ENCODE data around the gene TMEM109.

The TMEM109 gene

DNA sequence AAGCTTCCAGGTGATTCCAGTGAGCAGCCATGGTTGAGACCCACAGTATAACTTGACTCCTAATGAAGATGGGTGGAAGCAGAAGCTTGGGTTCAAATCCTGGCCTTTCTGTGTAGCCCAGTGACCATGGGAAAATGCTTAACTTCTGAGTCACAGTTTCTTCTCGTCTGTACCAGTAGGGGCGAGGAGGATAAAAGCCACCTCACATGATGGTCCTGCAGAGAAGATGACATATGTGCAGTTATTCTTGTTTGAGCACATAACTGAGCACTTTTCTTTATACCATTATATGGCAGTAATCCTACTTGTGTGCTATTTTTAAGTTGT lies 4.9 kb downstream of the TMEM109 start:
- CTCF ChIA-PET: interaction anchor here (0.6 to 6.2 kb wide), 5 partner anchors 19 to 268 kb away, joined by 3 to 30 read pairs (median 4); no protein-coding TSS in a partner anchor
- no peaks in the 10 kb centered on the region for H3K9me3 ChIP-seq (ENCODE audit: control insufficient read depth, insufficient read depth, low read depth, low read length)
- H3K27ac ChIP-seq (ENCODE audit: extremely low read depth, low read depth, low read length): no peak overlapping the region
- peaks cover 0 to 62% of the 10 kb centered on the region in 2 experiments; a peak in 1 of 3 replicates for H3K36me3 ChIP-seq (ENCODE audit: control insufficient read depth in 2 of 2, insufficient read depth in 1 of 2, low read length in 2 of 2)
- no peaks in the 10 kb centered on the region for H3K4me1 ChIP-seq (ENCODE audit: control insufficient read depth, insufficient read depth, low read length)
- no peak overlapping the region for H3K4me3 ChIP-seq (ENCODE audit: low read depth, low read length)
- POLR2A ChIA-PET: interaction anchor here (1.3 kb wide), 1 partner anchor 13 kb away, joined by 5 read pairs; no protein-coding TSS in a partner anchor
- TF ChIP-seq SETDB1 (IDR thresholded peaks at IDR 0.05; ENCODE audit: insufficient read length, low read length) (no peak), ZFP37 (tag by site-specific recombination; IDR thresholded peaks at IDR 0.05) (0 out of 2 replicates have a peak, but pooled peaks have one; percentile 17)

GRCh38 chr11:60919320-60919719 lies 5.4 kb downstream of the TMEM109 start:
- Histone ChIP-seq H3K4me3 (ENCODE audit: low read depth, low read length) (no peak overlapping the region), H3K27ac (ENCODE audit: extremely low read depth, low read depth, low read length) (no peak overlapping the region), H3K36me3 (ENCODE audit: control insufficient read depth in 2 of 2, insufficient read depth in 1 of 2, low read length in 2 of 2) (peaks cover 0 to 62% of the 10 kb centered on the region in 2 experiments; a peak in 1 of 3 replicates), H3K9me3 (ENCODE audit: control insufficient read depth, insufficient read depth, low read depth, low read length) (no peaks in the 10 kb centered on the region), H3K4me1 (ENCODE audit: control insufficient read depth, insufficient read depth, low read length) (no peaks in the 10 kb centered on the region)
- POLR2A ChIA-PET: interaction anchor here (1.3 kb wide), 1 partner anchor 14 kb away, joined by 5 read pairs; no protein-coding TSS in a partner anchor
- CTCF ChIA-PET: interaction anchor here (0.6 kb wide), 1 partner anchor 215 kb away, joined by 5 read pairs; no protein-coding TSS in a partner anchor
- TF ChIP-seq TCF7L2 (IDR thresholded peaks at IDR 0.05; ENCODE audit: borderline replicate concordance, low read depth, low read length) (no peak), ZEB2 (tag by site-specific recombination; IDR thresholded peaks at IDR 0.05) (no peak), ZNF707 (tag by site-specific recombination; IDR thresholded peaks at IDR 0.05) (no peak), ZNF366 (tag by site-specific recombination; conservative IDR thresholded peaks at IDR 0.05) (no peak), ZNF48 (tag by site-specific recombination; IDR thresholded peaks at IDR 0.05) (no peak), ZNF26 (tag by site-specific recombination; IDR thresholded peaks at IDR 0.05) (no peak), ZNF704 (tag by site-specific recombination; IDR thresholded peaks at IDR 0.05) (no peak), HOXC10 (CRISPR knock-in tag; IDR thresholded peaks at IDR 0.05) (no peak), SP3 (tag by site-specific recombination; IDR thresholded peaks at IDR 0.05) (no peak), IKZF3 (tag by site-specific recombination; IDR thresholded peaks at IDR 0.05) (no peak), ZSCAN23 (tag by site-specific recombination; IDR thresholded peaks at IDR 0.05) (no peak), ZNF654 (tag by site-specific recombination; IDR thresholded peaks at IDR 0.05; ENCODE audit: low read depth) (no peak)
- TF ChIP-seq, protein P1, sequence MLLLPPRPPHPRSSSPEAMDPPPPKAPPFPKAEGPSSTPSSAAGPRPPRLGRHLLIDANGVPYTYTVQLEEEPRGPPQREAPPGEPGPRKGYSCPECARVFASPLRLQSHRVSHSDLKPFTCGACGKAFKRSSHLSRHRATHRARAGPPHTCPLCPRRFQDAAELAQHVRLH (tag by site-specific recombination; IDR thresholded peaks at IDR 0.05): no peak

DNA sequence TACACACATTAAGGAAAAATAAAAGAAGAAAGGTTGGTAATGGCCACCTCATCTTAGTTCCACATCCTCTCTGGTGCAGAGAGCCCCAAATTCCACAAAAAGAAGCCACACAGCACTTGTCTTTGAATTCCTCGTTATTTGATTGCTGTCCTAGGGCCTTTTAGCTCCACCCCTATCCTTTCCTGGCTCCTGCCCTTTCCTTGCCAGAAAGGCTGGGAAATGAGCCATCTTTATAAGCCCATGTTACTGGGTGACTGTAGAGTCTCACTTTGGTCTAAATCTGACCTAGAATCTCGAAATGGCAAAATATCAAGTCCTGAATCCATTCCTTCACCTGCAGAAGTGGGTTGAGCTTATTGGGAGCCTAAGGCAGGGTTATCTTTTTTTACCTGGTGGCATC lies 6.0 kb downstream of the TMEM109 start:
- H3K27ac ChIP-seq (ENCODE audit: extremely low read depth, low read depth, low read length): no peak overlapping the region
- CTCF ChIA-PET: no interaction called here
- peaks cover 0 to 62% of the 10 kb centered on the region in 2 experiments; a peak in 1 of 3 replicates for H3K36me3 ChIP-seq (ENCODE audit: control insufficient read depth in 2 of 2, insufficient read depth in 1 of 2, low read length in 2 of 2)
- POLR2A ChIA-PET: no interaction called here
- no peaks in the 10 kb centered on the region for H3K9me3 ChIP-seq (ENCODE audit: control insufficient read depth, insufficient read depth, low read depth, low read length)
- TF ChIP-seq KLF16 (tag by site-specific recombination; IDR thresholded peaks at IDR 0.05) (no peak), ZNF596 (tag by site-specific recombination; IDR thresholded peaks at IDR 0.05) (no peak), ZNF513 (tag by site-specific recombination; IDR thresholded peaks at IDR 0.05) (no peak), ZBTB49 (tag by site-specific recombination; IDR thresholded peaks at IDR 0.05; ENCODE audit: low read depth) (no peak), ZBTB1 (tag by site-specific recombination; IDR thresholded peaks at IDR 0.05) (no peak), BCL11B (tag by site-specific recombination; IDR thresholded peaks at IDR 0.05; ENCODE audit: low read depth) (no peak), ZNF626 (tag by site-specific recombination; IDR thresholded peaks at IDR 0.05) (no peak), ZNF830 (tag by site-specific recombination; IDR thresholded peaks at IDR 0.05; ENCODE audit: low read depth) (no peak)
- TF ChIP-seq, protein P2, sequence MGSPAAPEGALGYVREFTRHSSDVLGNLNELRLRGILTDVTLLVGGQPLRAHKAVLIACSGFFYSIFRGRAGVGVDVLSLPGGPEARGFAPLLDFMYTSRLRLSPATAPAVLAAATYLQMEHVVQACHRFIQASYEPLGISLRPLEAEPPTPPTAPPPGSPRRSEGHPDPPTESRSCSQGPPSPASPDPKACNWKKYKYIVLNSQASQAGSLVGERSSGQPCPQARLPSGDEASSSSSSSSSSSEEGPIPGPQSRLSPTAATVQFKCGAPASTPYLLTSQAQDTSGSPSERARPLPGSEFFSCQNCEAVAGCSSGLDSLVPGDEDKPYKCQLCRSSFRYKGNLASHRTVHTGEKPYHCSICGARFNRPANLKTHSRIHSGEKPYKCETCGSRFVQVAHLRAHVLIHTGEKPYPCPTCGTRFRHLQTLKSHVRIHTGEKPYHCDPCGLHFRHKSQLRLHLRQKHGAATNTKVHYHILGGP (tag by site-specific recombination; IDR thresholded peaks at IDR 0.05): no peak
- no peak overlapping the region for H3K4me3 ChIP-seq (ENCODE audit: low read depth, low read length)
- H3K4me1 ChIP-seq (ENCODE audit: control insufficient read depth, insufficient read depth, low read length): no peaks in the 10 kb centered on the region

All from HEK293 (cell line).